ENCODE results near the gene VCAN.

GRCh38 chr5:83543898-83544297 is 72.4 kb downstream of the VCAN start:
- TF ChIP-seq POLR2AphosphoS5 (IDR thresholded peaks at IDR 0.05; ENCODE audit: low read depth) (no peak), CTCF (conservative IDR thresholded peaks at IDR 0.05; ENCODE audit: low read depth in 2 of 2) (no peak), EZH2phosphoT487 (IDR thresholded peaks at IDR 0.05; ENCODE audit: unreplicated experiment) (no peak), CREB1 (CRISPR knock-in tag; IDR thresholded peaks at IDR 0.05; ENCODE audit: low read depth) (no peak), EZH2 (IDR thresholded peaks at IDR 0.05; ENCODE audit: low read depth, unreplicated experiment) (no peak), JUNB (IDR thresholded peaks at IDR 0.05; ENCODE audit: unreplicated experiment) (no peak), ZNF331 (CRISPR knock-in tag; IDR thresholded peaks at IDR 0.05; ENCODE audit: low read depth) (no peak), STAT1 (IDR thresholded peaks at IDR 0.05; ENCODE audit: unreplicated experiment) (no peak), ZNF114 (CRISPR knock-in tag; IDR thresholded peaks at IDR 0.05) (no peak), NANOG (IDR thresholded peaks at IDR 0.05; ENCODE audit: borderline replicate concordance) (no peak)
- TF ChIP-seq, protein P1, sequence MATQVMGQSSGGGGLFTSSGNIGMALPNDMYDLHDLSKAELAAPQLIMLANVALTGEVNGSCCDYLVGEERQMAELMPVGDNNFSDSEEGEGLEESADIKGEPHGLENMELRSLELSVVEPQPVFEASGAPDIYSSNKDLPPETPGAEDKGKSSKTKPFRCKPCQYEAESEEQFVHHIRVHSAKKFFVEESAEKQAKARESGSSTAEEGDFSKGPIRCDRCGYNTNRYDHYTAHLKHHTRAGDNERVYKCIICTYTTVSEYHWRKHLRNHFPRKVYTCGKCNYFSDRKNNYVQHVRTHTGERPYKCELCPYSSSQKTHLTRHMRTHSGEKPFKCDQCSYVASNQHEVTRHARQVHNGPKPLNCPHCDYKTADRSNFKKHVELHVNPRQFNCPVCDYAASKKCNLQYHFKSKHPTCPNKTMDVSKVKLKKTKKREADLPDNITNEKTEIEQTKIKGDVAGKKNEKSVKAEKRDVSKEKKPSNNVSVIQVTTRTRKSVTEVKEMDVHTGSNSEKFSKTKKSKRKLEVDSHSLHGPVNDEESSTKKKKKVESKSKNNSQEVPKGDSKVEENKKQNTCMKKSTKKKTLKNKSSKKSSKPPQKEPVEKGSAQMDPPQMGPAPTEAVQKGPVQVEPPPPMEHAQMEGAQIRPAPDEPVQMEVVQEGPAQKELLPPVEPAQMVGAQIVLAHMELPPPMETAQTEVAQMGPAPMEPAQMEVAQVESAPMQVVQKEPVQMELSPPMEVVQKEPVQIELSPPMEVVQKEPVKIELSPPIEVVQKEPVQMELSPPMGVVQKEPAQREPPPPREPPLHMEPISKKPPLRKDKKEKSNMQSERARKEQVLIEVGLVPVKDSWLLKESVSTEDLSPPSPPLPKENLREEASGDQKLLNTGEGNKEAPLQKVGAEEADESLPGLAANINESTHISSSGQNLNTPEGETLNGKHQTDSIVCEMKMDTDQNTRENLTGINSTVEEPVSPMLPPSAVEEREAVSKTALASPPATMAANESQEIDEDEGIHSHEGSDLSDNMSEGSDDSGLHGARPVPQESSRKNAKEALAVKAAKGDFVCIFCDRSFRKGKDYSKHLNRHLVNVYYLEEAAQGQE (IDR thresholded peaks at IDR 0.05; ENCODE audit: unreplicated experiment), result no peak
- TF ChIP-seq, protein P2, sequence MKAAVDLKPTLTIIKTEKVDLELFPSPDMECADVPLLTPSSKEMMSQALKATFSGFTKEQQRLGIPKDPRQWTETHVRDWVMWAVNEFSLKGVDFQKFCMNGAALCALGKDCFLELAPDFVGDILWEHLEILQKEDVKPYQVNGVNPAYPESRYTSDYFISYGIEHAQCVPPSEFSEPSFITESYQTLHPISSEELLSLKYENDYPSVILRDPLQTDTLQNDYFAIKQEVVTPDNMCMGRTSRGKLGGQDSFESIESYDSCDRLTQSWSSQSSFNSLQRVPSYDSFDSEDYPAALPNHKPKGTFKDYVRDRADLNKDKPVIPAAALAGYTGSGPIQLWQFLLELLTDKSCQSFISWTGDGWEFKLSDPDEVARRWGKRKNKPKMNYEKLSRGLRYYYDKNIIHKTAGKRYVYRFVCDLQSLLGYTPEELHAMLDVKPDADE (IDR thresholded peaks at IDR 0.05), result no peak
- TF ChIP-seq, protein P3, sequence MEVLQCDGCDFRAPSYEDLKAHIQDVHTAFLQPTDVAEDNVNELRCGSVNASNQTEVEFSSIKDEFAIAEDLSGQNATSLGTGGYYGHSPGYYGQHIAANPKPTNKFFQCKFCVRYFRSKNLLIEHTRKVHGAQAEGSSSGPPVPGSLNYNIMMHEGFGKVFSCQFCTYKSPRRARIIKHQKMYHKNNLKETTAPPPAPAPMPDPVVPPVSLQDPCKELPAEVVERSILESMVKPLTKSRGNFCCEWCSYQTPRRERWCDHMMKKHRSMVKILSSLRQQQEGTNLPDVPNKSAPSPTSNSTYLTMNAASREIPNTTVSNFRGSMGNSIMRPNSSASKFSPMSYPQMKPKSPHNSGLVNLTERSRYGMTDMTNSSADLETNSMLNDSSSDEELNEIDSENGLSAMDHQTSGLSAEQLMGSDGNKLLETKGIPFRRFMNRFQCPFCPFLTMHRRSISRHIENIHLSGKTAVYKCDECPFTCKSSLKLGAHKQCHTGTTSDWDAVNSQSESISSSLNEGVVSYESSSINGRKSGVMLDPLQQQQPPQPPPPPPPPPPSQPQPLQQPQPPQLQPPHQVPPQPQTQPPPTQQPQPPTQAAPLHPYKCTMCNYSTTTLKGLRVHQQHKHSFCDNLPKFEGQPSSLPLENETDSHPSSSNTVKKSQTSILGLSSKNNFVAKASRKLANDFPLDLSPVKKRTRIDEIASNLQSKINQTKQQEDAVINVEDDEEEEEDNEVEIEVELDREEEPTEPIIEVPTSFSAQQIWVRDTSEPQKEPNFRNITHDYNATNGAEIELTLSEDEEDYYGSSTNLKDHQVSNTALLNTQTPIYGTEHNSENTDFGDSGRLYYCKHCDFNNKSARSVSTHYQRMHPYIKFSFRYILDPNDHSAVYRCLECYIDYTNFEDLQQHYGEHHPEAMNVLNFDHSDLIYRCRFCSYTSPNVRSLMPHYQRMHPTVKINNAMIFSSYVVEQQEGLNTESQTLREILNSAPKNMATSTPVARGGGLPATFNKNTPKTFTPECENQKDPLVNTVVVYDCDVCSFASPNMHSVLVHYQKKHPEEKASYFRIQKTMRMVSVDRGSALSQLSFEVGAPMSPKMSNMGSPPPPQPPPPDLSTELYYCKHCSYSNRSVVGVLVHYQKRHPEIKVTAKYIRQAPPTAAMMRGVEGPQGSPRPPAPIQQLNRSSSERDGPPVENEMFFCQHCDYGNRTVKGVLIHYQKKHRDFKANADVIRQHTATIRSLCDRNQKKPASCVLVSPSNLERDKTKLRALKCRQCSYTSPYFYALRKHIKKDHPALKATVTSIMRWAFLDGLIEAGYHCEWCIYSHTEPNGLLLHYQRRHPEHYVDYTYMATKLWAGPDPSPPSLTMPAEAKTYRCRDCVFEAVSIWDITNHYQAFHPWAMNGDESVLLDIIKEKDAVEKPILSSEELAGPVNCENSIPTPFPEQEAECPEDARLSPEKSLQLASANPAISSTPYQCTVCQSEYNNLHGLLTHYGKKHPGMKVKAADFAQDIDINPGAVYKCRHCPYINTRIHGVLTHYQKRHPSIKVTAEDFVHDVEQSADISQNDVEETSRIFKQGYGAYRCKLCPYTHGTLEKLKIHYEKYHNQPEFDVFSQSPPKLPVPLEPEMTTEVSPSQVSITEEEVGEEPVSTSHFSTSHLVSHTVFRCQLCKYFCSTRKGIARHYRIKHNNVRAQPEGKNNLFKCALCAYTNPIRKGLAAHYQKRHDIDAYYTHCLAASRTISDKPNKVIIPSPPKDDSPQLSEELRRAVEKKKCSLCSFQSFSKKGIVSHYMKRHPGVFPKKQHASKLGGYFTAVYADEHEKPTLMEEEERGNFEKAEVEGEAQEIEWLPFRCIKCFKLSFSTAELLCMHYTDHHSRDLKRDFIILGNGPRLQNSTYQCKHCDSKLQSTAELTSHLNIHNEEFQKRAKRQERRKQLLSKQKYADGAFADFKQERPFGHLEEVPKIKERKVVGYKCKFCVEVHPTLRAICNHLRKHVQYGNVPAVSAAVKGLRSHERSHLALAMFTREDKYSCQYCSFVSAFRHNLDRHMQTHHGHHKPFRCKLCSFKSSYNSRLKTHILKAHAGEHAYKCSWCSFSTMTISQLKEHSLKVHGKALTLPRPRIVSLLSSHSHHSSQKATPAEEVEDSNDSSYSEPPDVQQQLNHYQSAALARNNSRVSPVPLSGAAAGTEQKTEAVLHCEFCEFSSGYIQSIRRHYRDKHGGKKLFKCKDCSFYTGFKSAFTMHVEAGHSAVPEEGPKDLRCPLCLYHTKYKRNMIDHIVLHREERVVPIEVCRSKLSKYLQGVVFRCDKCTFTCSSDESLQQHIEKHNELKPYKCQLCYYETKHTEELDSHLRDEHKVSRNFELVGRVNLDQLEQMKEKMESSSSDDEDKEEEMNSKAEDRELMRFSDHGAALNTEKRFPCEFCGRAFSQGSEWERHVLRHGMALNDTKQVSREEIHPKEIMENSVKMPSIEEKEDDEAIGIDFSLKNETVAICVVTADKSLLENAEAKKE (CRISPR knock-in tag; IDR thresholded peaks at IDR 0.05), result no peak

Data from GM23338 (cell line).